RPMI7951 (cell line): ENCODE measurements around the gene ARID3C. TPM values are rescaled to one million over a fixed set of nuclear protein-coding genes. Genes with fewer than 3 reads are reported as not detected.
"Not testable (repeated sequence)": the region's sequence is repeated elsewhere in the genome, so short reads cannot be mapped to it uniquely, and the experiment has no call there.

ENCODE experiments used
- DNase-seq: peaks from one replicate; pipeline ENCODE4 v3.0.0-alpha.2; 2012; ENCODE audit warnings: low read depth
- total RNA-seq: library from RNA; depleted of rRNA; stranded (reverse); fragments of >200 nt; shearing (Covaris generic); gene quantifications from 2 replicates; pipeline ENCODE4 v1.2.3, GENCODE V29; 2014

Gene ARID3C
- total RNA-seq, 1 experiment from 2014 or later: not detected

DNA sequence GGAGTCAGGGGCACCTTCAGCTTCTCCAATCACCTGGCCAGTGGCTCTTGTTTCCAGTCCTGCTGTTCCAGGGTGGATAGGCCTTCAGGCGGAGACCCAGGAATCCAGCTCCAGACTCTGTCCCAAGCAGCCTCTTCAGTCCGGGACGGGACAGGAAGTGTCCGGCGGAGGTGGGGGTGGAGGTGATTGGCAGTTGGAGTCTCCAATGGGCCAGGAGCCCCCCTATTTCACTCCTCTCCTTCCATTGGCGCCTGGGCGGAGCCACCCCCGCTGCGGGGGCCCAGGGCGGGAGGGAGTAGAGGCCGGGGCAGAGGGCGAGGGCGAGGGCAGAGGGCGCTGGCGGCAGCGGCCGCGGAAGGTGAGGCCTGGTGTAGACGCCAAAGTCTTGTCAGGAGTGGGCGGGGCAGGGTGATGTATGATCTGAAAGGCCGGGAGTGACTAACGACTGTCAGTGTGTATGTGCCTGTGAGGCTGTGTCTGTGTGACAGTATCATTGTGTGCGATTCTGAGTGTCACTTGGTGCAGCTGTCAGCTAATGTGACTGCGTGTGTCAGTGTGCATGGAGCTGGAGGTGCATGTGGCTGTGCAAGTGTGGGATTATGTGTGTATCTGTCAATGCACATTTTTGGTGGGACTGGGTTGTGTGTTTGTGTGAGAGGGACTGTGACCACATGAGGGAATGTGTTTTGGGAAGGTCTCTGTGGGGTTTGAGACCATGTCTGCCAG is 23.2 kb upstream of the ARID3C start, which contains the start of gene IL11RA:
Gene IL11RA, plus strand, starts transcription at position 310 of the 726 bp plus-strand sequence. CDS start 3,033 bp downstream, outside the sequence.
- DNase-seq: no peak

DNA sequence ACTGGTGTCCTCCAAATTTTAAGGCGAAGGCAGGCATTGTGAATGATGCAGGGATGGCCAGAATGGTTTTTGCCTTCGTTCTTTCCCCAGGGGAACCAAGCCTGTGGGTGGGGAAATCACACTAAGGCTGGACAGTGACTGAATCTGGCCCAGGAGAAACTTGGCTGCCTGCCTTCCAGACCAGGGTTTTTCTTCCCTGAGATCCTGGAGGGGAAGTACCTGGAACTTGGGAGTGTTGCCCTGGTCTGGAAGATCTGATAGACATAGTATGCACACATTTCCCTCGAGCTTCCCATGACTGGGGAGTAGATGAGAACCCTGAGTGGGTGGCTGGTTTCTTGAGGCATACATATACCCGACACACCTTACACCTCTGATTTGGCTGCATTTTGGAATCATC is 22.5 kb upstream of the ARID3C start:
- no peak for DNase-seq

DNA sequence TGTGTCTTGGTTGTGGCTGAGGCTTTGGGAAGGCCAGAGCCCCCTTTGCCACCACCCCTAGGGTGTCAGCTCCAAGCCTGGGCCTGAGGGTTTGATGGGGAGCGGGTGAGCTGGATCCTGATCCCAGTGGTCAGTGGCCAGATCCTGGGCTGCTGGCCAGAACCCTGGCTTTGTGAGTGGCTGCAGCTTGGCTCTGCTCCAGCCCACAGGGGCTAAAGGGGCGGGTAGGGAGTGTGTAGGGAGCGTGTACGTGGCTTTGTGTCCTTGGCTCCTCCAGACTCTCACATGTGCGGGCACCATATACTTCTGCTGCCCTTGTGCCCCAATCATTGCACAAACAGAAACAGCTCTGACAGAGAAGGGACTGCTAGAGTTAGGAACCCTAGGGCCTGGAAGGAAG is 21.9 kb upstream of the ARID3C start:
- peak; percentile 48 for DNase-seq

DNA sequence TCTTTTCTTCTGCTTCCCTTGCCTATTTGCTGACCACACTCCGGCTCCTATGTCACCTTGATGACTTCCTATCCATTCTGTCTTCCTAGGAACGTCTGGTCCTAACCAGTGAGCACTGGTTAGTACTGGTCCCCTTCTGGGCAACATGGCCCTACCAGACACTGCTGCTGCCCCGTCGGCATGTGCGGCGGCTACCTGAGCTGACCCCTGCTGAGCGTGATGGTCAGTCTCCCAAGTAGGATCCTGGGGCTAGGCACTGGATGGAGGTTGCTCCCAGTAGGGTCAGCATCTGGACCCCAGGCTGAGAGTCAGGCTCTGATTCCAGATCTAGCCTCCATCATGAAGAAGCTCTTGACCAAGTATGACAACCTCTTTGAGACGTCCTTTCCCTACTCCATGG is 19.8 kb upstream of the ARID3C start:
- no peak for DNase-seq

DNA sequence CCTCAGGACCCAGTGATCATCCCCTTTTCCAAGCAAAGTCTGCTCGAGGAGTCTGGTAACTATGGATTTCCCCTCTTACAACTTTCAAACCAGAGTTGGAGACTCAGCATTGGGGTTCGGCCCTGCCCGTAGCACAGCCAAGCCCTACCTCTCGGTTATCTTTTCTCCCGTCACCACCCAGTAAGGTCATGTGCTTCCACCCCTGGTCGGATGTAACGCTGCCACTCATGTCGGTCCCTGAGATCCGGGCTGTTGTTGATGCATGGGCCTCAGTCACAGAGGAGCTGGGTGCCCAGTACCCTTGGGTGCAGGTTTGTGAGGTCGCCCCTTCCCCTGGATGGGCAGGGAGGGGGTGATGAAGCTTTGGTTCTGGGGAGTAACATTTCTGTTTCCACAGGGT is 18.8 kb upstream of the ARID3C start:
- no peak for DNase-seq

DNA sequence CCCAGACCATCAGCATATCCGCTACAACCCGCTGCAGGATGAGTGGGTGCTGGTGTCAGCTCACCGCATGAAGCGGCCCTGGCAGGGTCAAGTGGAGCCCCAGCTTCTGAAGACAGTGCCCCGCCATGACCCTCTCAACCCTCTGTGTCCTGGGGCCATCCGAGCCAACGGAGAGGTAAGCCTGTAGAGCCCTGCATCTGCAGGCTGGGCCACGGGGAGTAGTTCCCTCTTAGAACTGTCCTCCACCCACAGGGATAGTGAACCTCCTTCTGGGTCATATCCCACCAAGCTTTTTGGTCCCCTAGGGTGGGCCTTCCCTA is 18.2 kb upstream of the ARID3C start:
- DNase-seq: no peak

DNA sequence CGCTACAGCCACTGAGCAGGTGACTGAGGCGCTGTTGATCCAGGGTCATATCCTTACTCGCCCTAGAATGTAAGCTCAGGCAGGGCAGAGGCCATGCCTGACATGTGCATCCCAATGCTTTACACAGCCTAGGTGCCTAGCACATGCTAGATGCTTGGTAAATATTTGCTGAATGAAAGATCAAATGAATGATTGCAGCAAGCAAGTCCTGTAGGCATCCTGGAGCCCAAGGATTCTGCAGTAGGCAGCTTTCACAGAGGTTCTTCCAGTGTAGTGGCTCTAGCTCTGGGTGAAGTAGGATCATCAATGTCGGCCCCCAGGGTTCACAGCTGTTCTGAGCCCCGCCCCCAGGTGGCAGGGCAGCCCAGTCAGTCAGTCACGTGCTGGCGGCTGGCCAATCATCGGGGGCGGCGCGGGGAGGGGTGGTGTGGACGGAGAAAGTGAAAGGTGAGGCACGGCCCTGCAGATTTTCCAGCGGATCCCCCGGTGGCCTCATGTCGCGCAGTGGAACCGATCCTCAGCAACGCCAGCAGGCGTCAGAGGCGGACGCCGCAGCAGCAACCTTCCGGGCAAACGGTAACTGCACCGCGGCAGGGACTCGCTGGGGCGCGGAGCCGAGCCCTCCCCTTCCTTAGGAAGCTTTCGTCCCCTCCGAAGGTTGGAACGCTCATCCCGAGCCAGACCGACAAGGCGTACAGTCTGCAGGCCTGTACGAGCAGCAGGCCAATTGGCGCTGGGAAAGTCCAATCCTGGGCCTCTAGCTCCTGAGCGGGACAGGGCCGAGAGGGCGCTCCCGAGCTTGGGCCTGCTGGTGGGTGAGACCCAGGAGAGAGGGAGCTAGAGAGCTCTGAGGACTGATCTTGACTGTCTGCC is 17.6 kb upstream of the ARID3C start, which contains the start of gene GALT:
Gene GALT, plus strand, starts transcription at position 465 of the 873 bp plus-strand sequence. Its CDS starts 30 bp downstream, at position 495.
- DNase-seq: peak; percentile 87

DNA sequence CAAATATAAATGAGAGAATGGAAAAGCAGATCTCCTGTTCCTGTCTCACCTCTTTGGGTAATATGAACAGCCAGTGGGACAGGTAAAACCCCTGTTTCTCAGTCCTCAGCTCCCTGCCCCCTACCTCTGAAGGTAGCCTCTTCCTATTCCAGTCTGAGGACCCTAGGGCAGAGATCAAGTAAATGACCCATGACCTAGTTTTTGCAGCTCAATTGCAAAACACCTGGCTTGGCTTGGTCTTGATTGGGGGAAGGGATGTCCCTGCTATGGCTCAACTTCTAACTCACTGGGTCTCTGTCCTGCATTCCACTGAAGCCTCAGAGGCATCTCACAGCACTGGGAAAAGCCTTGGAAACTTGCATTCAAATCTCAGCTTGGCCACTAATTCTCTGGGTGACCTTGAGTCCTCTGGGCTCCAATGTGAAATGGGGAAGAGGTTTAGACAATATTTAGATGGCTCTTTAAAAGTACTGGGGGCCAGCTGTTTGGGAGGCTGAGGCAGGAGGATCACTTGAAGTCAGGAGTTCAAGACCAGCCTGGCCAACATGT is 16.0 kb upstream of the ARID3C start:
- no peak for DNase-seq

DNA sequence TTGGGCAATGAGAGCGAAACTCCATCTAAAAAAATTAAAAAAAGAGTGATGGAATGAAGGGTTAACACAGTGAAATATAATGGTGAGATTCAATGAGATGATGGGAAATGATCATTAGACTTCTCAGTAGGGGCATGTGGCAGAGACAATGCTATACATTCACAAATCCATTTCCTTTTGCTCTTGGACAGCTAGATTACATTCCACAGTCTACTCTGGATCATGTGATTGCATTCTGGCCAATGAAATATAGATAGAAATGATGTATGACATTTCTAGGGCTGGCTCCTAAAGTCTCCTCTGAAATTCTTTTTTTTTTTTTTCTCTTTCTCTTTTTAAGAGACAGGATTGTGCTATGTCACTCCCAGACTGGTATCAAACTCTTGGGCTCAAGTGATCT is 13.8 kb upstream of the ARID3C start:
- no peak for DNase-seq

DNA sequence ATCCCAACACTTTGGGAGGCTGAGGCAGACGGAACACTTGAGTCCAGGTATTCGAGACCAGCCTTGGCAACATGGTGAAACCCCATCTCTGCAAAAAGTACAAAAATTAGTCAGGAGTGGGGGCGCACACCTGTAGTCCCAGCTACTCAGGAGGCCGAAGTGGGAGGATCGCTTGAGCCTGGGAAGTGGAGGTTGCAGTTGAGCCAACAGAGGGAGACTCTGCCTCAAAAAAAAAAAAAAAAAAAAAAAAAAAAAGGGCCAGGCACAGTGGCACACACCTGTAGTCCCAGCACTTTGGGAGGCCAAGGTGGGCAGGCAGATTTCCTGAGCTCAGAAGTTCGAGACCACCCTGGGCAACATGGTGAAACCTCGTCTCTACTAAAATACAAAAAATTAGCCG is 10.5 kb upstream of the ARID3C start:
- not testable (repeated sequence) for DNase-seq

DNA sequence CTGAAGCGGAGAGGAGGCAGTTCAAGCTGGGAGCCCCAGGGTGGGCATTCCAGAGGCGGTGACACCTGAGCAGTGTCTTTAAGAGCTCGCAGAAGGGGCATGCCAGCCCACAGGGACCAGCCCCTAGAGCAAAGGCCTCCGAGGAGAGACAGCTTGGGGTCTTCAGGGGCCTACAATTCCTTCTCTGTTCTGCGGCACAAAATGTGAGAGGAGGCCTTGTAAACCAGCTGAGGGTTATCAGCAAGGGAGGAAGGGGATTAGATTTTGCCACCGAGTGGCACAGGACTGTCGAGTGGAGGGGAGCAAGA is 9.2 kb upstream of the ARID3C start:
- no peak for DNase-seq

DNA sequence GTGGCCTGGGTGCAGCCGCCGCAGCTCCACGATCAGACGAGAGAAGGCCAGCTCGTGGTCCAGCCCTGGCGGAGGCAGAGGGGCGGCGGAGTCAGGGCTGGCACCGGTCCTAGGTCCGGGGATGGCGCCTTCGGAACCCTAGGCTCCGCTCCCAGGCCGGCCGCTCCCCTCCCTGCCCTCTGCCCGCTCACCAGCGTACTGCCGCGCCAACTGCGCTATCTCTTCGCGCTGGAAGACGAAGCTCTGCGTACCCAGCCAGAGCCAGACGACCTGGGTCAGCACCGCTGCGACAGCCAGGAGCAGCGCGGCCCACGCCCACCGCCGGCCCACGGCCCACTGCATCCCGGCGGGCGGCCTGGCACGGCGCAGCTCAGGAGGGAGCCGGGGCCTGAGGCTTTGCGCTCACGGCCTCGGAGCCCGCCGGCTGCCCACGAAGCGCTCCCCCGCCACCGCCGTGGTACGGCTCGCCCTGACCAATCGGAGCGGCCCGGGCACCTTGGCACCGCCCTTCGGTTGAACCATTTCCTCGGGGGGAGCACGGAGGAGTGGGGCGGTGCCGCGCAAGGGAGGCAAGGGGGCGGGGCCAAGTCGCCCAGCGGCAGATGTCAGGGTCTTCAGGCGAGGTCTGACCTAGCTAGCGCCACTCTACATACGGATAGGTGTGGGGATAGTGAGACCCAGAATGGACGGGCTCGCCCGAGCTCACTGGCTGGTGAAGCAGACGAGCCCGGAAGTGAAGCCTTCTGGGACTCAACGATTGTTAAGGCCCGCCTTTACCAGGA is 8.7 kb upstream of the ARID3C start, which contains the start of gene SIGMAR1:
Gene SIGMAR1, minus strand, starts transcription at position 432 of the 782 bp plus-strand sequence. Its CDS starts 90 bp downstream, at position 342.
- DNase-seq: peak; percentile 91

DNA sequence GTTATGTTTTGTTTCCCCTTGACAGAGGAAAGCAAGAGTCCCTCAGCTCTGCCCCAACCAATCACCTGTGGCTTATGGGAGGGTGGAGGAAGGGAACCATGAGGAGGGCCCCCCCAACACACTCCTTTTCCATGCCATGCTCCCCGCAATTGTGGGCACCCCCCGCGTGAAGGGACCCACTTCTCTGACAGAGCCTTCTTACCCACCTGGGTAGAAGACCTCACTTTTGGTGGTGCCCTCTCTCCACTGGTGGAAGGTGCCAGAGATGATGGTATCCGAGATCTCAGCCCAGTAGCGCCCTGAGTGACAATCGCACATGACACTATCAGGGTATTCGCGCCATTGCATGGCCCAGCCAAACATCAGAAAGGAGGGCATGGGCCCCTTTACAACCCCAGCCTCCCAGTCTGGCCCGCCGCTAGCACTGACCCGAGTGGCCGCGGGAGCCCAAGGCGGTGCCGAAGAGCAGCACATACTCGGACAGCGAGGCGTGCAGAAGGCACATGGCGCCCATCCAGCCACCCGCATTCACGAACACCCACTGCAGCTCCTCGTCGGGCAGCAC is 8.0 kb upstream of the ARID3C start:
- DNase-seq: no peak

DNA sequence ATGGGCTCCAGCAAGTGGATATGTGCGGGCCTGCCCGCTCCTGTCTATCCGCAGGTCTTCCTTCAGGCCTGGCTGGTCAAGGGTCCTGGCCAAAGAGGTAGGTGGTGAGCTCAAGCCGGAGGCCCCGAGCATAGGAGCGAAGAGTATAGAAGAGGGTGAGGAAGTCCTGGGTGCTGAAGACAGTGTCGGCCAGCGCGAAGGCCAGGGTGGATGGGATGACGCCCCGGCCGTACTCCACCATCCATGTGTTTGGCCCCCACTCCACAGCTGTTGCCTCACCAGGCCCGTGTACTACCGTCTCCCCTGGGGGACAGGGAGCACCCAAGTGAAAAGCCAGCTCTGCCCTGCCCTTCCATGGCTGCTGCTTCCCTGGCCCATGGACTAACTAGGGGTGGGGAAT is 6.7 kb upstream of the ARID3C start:
- no peak for DNase-seq

DNA sequence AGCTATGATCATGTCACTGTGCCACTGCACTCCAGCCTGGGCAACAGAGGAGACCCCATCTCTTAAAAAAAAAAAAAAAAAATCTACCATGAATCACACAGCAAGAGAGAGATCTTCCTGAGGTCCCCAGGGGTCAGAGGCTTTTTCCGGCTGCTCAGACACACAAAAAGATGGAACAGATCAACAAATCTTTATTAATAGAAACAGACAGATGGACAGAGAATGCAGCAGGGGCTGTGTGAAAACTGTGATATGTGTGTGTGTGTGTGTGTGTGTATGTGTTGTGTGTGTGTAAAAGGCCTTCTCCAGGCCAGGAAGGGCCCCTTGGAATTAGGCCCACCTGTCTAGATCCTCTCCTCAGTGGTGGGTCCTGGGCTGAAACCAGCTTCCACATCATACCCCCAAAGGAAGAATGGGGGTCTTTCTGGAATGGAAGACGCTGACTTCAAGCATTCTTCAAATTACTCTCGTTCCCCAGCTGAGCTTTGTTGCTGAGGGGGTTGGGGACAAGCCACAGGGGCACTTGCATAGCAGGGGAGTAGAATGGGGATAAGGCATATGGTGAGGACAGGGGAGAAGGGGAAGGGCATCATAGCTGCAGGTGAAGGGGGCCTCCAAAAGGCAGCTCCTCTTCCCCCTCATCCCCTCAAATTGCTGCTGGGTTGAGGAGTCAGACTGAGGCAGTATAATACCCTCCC is 5.8 kb upstream of the ARID3C start:
- DNase-seq: no peak

DNA sequence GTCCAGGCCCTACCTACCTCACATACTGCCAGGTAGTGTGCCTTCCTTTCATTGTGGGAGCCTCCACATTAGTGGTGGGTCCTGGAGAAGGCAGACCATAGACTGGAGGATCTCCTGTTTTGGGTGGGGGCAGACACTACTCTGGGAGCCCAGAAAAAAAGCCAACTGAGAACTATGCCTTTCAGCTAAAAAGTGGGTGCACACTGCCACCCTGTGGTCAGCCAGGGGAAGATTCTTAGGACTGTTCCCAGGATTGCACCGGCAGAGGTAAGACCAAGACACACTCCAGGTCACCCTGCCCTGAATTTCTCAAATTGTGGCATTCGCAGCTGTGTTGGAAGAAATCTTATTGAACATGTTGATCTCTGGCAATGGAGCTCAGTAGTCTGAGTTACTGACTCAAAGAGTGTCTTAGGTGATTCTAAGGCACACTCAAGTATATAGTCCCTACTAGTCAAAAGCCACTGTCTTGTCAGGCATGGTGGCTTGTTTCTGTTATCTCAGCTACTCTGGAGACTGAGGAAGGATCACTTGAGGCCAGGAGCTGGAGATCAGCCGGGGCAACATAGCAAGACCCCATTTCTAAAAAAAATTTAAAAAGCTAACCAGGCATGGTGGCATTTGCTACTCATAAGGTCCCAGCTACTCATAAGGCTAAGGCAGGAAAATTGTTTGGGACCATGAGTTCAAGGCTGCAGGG is 5.1 kb upstream of the ARID3C start:
- peak; percentile 55 for DNase-seq

DNA sequence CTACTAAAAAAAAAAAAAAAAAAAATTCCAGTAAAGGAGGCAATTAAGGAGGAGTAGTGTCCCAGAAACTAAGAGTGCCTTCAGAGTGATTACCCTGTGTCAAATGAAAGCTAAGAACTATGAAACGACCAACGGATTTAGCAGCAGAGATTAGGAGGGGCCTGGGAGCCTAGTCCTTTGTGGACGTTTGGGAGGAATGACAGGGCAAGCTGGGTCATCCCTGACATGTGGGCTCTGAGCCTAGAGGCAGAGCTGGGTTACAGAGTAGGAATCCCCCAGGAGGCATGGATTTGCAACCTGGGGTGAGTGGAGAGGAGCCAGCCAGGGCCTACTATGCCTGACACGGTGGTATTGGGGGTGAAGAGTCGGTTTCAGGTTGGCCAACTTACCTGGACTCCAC is 4.3 kb upstream of the ARID3C start:
- DNase-seq: no peak

DNA sequence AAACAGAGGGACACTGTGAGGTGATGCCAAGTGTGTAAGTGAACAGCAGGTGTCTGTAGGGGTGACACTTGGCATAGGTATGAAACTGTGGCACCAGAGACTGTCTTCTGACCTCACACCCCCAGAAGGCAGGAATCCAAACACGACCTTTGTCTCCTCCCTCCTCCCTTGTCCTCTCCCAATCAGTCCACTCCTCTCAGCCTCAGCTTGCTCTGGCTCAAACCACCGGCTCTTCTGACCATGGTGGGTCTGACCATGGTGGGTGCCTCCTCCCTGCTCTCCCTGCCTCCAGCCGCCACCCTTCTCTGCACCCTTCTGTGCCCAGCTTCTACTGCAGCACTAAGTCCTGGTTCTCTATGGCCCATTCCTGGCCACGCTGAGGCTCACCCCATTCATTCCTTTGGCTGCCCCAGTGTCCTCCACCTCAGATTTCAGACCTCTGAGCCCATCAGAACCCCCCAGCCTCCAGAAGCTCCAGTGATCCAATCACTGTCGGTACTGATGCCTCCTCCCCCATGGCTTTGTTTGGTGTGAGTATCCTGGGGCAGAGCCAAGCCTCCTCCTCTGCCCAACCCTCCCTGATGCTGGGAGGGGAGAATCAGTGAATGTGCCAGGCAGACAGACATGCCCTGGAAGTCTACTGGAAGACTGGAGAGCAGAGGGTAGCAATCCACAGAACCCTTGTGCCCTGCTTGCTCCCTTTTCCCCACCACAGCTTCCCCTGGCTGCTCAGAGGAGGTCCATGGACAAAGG is 1.7 kb upstream of the ARID3C start:
- no peak for DNase-seq

DNA sequence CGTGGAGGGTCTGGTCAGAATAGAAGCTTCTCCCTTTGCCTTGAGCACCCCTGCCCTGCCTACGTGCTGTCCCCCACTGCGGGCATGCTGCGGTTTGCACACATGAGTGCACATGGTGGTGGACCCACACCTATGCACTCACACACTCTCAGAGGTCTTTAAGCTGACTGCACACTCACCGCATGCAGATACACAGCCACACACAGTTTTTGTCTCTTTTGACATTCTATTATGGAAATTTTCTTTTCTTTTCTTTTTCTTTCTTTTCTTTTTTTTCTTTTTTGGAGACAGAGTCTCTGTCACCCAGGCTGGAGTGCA is 584 bp upstream of the ARID3C start:
- no peak for DNase-seq
